GDM1 (cell line): Measurements from ENCODE around the gene LRRC8B.
"Not testable (repeated sequence)": the region's sequence is repeated elsewhere in the genome, so short reads cannot be mapped to it uniquely, and the experiment has no call there.

ENCODE experiments used
- DNase-seq: peaks from one replicate; lab custom pipeline; 2025; lab: John Stamatoyannopoulos, UW

The LRRC8B gene

GRCh38 chr1:89608319-89608983, 83.8 kb downstream of the LRRC8B start:
- DNase-seq = no peak

DNA sequence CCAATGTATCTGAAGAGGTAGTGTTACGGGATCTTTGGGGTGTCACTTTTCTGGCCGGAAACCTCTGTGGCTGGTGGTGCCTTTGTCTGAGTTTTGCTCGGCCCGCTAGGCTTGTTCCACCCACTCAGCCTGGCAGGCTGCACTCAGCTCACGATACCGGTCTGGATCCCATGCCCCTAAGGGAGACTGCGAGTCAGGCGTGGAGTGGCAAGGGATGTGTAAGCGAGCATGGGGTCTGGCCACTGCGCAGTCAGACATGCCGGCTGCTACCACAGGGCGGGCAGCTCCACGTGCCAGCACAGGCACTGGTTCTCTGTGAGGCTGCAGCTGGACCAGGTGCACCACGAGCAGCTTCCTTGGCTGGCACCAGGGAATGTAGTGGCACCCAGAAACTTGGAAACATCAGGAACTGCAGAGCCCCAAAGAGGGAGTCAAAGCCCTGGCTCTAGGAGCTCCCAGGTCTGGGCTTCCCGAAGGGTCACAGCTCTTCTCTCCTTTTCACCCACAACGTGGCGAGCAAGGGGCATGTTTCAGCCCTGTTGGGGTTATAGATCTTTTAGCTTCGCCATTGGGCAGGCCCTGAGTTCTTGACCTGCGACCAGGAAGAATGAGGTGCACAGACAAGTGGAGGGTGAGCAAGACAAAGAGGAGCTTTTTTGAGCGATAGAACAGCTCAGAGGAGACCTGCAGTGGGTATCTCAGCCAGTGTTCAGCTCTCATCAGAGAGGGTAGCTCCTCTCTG, 84.5 kb downstream of the LRRC8B start:
- no peak for DNase-seq

DNA sequence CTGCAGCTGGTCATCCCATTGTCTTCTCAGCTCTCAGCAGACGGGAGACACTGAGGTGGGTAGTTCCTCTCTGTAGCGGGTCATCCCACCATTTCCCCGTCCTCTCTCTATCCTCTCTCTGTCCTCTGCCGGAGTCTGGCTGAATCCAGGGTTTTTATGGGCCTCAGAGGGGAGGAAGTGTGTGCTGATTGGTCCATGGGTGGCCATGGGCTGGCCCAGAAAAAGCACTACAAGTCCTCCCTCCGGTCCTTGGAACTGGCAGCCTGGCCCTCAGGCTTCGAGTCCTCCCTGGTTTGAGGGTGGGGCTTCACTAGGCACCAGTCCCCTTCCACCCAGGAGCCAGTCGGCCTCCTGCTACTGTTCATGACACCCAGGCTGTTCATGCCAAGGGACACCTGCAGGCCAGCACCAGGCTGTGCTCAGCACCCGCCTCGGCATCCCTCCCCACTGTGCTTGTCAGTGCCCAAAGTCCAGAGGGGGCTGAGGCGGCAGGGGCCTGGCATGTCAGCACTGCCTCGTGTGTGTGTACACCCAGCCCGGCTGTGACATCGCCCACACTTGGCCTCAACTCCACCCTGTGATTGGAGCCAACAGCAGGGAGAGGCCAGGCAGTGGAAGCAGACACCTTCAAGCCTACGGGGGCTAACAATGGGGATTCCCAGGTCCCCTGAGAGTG, 85.3 kb downstream of the LRRC8B start:
- no peak for DNase-seq

DNA sequence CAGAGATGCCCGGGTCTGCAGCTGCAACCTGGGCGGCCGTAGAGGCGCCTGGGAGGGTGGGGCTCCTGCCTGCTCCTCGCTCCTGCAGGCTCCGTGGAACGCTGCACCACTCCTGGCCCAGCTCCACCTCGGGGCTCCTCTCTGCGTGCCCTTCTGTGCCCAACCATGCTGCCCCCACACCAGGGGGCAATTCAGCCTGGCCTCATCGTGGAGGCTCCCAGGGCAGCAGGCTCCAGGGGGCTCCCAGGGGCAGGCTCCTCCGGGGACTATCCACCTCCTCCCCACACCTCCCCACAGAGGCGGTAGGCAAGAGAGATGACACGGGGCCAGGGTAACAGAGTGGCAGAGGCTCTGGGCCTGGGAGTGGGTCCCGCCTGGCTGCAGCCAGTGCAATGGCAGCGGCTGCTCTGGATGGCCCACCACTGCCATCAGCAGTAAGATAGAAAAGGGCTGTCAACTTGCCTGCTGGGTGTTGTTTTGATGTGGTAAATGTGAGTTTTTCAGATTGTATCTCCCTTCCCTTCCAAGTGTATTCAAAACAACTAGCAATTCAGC, 85.9 kb downstream of the LRRC8B start:
- no peak for DNase-seq

GRCh38 chr1:89611721-89612120, 87.1 kb downstream of the LRRC8B start:
- no peak for DNase-seq

GRCh38 chr1:89613928-89614327, 89.3 kb downstream of the LRRC8B start:
- no peak for DNase-seq

DNA sequence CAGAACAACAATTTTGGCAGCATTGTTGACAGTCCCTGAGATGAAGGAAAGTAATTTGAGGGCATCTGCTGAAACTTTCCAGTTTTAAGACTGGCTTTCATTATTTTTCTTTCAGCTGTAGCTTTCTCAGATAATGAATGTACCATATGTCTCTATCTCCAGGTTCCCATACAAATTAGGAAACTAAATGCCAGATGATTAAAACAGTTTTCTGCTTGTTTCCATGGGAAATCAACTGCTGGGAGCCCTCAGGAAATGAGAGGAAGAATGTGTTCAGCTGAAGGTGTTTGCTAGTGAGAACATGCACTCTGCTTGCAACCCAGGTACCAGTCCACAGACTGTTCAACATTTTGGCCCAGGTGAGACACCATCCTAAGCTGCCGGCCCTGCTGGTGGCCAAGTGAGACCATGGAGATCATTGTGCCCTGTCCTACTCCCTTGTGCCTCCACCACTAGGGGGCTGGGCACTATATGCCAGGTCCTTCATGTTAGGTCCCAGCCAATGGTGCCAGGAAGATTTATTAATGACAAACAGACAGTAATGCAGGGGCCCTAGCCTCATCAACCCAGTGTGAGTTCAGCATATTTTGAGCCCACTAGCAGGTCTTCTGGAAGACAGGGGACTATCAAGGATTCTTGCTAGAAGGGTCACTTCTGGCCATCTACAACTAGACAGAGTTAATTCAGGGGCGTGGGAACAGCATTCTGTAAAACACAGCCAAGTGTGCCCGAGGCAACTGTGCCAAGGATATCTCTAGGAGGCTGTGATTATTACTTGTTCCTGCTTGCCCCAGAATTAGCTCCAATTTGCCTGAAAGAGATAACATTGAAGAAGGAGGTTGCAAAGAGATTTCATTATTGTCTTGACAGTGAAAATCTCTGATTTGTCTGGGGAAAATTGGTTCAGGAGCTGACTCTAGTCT, 91.3 kb downstream of the LRRC8B start:
- DNase-seq = peak; percentile 17

DNA sequence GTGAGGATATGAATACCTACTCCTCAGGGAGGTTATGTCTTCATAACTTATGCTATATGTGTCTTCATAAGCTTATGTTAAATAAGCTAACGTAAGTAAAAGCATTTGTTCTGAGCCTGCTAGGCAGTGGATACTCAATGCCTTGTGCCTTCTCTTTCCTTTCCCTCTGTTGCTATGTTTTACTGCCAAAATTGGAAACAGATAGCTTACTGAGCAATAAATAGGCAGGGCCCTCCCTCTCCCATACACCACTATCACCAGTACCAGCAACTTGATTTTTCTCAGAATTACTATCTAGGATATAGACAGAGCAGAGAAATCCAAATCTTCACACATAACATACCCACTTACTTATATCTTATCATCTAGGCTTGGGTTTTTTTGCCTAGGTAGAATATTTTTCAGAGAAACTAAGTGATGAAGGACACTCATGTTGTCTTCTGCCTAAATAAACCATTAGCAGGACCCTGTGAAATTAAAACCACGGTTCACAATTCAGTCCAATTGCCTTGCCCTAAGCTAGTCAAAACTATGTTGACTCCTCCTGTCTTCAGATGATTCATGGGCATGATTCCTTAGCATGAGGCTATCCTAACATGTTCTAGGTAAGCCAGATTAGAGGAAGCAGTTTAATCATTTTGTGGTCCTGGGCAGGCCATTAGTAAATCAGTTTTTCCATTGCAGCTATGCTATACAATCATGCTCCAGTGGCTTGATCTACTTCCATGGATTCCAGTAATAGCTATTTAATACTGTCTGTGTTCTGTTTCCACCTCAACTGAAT, 92.4 kb downstream of the LRRC8B start:
- no peak for DNase-seq

GRCh38 chr1:89620664-89621063, 96.0 kb downstream of the LRRC8B start:
- no peak for DNase-seq

DNA sequence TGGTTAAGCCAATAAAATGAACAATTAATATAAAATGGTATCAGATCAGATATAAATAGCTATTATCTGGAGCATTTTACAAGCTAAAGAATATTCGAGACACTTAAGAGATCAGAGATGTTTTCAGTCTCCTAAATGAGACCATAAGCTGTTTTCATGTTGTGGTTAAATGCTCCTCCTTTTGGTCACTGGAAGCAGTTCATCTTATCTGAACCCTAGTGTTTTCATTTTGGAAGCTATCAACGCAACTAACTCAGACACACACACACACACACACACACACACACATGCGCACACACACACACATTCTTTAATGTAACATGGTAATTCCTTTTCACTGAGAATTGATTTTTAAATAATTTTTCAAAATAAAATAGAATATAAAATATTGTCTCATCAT, 98.3 kb downstream of the LRRC8B start:
- DNase-seq = no peak

GRCh38 chr1:89624314-89624713, 99.7 kb downstream of the LRRC8B start:
- DNase-seq = no peak

GRCh38 chr1:89624715-89625323, 100.2 kb downstream of the LRRC8B start:
- DNase-seq = no peak

DNA sequence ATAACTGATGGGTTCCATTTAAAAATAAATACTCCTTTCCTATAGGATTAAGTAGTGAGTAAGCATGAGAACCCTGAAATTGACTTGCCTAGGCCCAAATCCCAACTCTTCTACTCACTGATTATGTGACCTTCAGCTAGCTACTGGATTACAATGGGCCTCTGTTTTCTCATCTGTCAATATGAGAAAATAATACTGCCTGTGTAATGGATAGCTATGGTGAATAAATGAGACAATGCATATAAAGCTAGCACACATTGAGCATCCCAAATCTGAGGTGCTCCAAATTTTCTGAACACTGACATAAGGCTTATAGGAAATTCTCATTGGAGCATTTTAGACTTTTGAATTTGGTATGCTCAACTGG, 103.0 kb downstream of the LRRC8B start:
- DNase-seq = no peak

- DNase-seq = no peak
These were observed 104.5 kb downstream of the LRRC8B start for GRCh38 chr1:89629146-89629545.

DNA sequence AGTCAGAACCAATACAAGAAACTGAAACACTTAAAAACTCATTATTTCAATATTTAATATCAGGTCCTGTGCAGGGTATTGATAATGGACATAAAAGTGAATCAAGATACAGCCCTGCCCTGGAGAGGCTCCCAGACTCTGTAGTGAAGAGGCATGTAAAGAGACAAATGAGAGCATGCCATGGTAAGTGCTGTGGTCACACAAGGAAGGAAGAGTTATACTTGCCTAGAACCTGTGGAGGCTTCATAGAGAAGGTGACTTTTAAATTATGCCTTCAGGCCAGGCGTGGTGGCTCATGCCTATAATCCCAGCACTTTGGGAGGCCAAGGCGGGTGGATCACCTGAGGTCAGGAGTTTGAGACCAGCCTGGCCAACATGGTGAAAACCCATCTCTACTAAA, 105.0 kb downstream of the LRRC8B start:
- DNase-seq = not testable (repeated sequence)

- DNase-seq = no peak
These were observed 105.4 kb downstream of the LRRC8B start for GRCh38 chr1:89630048-89630447.

DNA sequence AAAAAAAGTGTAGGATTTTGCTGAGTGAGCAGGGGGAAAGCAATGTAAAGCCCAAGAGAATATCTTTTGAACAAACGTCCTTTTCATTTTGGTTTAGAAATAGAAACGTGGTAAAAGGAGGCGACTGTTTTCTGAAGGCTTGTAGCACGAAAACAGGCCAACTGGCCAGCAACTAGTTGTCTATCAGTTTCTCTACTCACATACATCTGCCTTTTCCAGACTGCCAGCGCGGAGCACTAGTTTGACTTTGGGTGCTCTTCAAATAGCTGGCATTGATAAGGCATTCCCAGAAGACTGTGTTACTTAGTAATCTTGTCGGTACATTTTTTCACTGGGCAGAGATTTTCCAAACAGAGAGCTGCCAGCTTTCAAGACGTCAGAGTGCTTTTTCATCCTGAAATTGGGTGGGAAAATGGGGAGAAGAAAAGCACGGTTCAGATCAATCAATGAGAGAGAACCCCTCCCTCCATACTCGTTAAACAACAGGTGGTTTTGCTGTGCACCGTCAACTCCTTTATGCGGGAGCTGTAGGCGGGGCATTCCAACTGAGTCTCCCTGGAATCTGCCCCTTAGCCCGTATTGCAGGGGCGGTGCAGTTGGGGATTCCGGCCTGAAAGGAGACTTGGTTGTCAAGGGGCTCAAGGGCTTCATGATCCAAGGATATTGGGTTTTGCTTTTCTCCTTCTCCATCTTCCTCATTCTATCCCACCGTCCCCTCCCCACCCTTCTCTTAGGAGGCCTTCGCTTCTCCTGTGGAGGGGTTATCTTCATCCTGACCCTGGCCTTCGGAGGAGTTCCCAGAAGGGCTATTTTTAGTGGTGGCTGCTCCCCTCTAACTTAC, 107.4 kb downstream of the LRRC8B start:
- no peak for DNase-seq

- peak; percentile 83 for DNase-seq
These were observed 108.1 kb downstream of the LRRC8B start, which contains the start of gene LRRC8C for GRCh38 chr1:89632657-89633247. Gene LRRC8C, plus strand, starts transcription at chr1:89633120. Its CDS starts 53,354 bp downstream, at chr1:89686474.

DNA sequence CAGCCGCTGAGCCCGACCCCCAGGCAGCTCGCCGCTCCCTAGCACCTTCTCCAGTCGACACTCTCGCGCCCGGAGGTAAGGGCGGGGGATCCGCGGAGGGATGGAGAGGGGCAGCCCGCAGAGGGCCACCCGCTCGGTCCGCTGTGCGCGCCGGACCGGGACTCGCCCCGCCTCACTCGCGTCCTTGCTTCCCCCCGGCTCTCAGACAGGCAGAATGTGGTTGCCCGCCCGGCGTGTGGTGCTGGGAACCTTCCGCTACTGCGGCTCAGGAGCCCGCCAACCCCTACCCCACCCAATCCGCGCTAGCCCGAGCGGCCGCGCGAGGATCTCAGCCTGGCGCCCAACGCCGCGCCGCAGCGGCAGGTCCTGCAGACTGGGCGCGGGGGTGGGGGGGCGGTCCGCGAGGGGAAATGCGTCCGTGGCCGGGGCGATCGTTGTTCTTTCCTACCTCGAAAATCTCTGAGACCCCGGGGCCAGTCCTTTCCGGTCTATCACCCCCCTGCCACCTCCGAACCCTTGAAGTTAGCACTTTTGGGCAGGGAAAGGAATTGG, 108.7 kb downstream of the LRRC8B start:
- DNase-seq = peak; percentile 71
